ENCODE measurements around the gene PLD2. TPM values are rescaled to one million over a fixed set of nuclear protein-coding genes. Genes with fewer than 3 reads are reported as not detected.

Gene PLD2
- total and polyA plus RNA-seq, 9 of the 15 experiments (the other 6 are each of a cell fraction or from before 2014, with no cell fraction given): 0.20 to 7.5 (median 3.3) TPM

DNA sequence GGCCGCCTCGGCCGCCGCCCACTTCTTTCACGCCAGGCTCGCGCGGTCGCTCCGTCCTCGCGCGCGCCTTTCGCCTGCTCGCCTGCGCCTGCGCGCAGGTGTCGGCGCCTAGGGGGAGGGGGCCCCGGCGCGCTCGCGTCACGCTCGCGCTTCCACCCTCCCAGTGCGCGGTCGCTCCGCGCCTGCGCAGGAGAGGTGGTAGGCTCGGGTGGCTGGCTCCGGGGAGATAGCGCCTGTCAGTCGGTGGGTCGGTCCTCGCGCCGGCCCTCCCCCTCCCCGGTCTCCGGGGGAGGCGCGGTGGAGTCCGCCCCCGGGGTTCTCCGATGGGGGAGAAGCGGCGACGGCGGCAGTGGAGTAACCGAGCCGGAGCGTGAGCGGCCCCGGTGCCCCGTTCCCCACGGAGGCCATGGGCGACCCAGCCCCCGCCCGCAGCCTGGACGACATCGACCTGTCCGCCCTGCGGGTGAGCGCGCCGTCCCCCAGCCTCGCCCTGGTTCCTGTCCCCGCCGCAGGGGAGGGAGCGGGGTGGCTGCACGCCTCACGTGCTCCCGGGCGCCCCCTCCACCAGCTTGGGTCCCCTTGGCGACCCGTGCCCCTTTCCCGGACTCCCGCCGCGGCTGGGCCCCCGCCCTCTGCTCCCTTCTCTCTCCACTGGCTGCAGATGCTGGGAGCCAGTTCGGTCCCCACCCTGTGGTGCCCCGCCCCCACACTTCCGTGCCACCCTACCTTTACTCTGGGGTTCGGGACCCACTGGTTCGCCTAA lies 26.4 kb downstream of the PLD2 start, which contains the start of gene MINK1 (continued):
- peak in 1 of 2 experiments; percentile 54 for TF ChIP-seq E2F6 (IDR thresholded peaks at IDR 0.05; ENCODE audit: borderline replicate concordance in 1 of 2, extremely low read depth in 1 of 2, insufficient read depth in 1 of 2, insufficient read length in 1 of 2, low read depth in 1 of 2, low read length in 1 of 2, poor library complexity in 1 of 2, severe bottlenecking in 1 of 2)
- TF ChIP-seq ZNF165 (CRISPR knock-in tag; IDR thresholded peaks at IDR 0.05; ENCODE audit: borderline replicate concordance): no peak
- TF ChIP-seq CBFB (CRISPR knock-in tag; IDR thresholded peaks at IDR 0.05): no peak
- TF ChIP-seq, protein P1, sequence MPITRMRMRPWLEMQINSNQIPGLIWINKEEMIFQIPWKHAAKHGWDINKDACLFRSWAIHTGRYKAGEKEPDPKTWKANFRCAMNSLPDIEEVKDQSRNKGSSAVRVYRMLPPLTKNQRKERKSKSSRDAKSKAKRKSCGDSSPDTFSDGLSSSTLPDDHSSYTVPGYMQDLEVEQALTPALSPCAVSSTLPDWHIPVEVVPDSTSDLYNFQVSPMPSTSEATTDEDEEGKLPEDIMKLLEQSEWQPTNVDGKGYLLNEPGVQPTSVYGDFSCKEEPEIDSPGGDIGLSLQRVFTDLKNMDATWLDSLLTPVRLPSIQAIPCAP (CRISPR knock-in tag; IDR thresholded peaks at IDR 0.05; ENCODE audit: borderline replicate concordance): no peak
- TF ChIP-seq HNRNPH1 (optimal IDR thresholded peaks at IDR 0.05; ENCODE audit: low read depth, low read length): no peak
- TF ChIP-seq CHD1 (IDR thresholded peaks at IDR 0.05; ENCODE audit: low read length): peak; percentile 58
- TF ChIP-seq ZBTB1 (CRISPR knock-in tag; IDR thresholded peaks at IDR 0.05; ENCODE audit: borderline replicate concordance, low read depth): no peak; the same call in 1 of the 2 replicates
- TF ChIP-seq CBFA2T3 (IDR thresholded peaks at IDR 0.05): no peak; the same call in 1 of the 2 replicates
- peak; percentile 27 to 93; a peak in 3 of 4 replicates for TF ChIP-seq MAZ (CRISPR knock-in tag; conservative IDR thresholded peaks at IDR 0.05 in 1 of 2, IDR thresholded peaks at IDR 0.05 in 1 of 2)
- TF ChIP-seq, protein P2, sequence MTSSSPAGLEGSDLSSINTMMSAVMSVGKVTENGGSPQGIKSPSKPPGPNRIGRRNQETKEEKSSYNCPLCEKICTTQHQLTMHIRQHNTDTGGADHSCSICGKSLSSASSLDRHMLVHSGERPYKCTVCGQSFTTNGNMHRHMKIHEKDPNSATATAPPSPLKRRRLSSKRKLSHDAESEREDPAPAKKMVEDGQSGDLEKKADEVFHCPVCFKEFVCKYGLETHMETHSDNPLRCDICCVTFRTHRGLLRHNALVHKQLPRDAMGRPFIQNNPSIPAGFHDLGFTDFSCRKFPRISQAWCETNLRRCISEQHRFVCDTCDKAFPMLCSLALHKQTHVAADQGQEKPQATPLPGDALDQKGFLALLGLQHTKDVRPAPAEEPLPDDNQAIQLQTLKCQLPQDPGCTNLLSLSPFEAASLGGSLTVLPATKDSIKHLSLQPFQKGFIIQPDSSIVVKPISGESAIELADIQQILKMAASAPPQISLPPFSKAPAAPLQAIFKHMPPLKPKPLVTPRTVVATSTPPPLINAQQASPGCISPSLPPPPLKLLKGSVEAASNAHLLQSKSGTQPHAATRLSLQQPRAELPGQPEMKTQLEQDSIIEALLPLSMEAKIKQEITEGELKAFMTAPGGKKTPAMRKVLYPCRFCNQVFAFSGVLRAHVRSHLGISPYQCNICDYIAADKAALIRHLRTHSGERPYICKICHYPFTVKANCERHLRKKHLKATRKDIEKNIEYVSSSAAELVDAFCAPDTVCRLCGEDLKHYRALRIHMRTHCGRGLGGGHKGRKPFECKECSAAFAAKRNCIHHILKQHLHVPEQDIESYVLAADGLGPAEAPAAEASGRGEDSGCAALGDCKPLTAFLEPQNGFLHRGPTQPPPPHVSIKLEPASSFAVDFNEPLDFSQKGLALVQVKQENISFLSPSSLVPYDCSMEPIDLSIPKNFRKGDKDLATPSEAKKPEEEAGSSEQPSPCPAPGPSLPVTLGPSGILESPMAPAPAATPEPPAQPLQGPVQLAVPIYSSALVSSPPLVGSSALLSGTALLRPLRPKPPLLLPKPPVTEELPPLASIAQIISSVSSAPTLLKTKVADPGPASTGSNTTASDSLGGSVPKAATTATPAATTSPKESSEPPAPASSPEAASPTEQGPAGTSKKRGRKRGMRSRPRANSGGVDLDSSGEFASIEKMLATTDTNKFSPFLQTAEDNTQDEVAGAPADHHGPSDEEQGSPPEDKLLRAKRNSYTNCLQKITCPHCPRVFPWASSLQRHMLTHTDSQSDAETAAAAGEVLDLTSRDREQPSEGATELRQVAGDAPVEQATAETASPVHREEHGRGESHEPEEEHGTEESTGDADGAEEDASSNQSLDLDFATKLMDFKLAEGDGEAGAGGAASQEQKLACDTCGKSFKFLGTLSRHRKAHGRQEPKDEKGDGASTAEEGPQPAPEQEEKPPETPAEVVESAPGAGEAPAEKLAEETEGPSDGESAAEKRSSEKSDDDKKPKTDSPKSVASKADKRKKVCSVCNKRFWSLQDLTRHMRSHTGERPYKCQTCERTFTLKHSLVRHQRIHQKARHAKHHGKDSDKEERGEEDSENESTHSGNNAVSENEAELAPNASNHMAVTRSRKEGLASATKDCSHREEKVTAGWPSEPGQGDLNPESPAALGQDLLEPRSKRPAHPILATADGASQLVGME (CRISPR knock-in tag; IDR thresholded peaks at IDR 0.05): no peak
- TF ChIP-seq ZSCAN32 (CRISPR knock-in tag; IDR thresholded peaks at IDR 0.05): no peak
- TF ChIP-seq MTA3 (IDR thresholded peaks at IDR 0.05; ENCODE audit: borderline replicate concordance): peak; percentile 43; the same call in 1 of the 2 replicates
- no peak for TF ChIP-seq EP300 (IDR thresholded peaks at IDR 0.05; ENCODE audit: low read length)
- TF ChIP-seq POLR2AphosphoS5 (IDR thresholded peaks at IDR 0.05; ENCODE audit: control insufficient read depth, insufficient read depth, low read depth, low read length): no peak
- no peak for TF ChIP-seq ZKSCAN8 (CRISPR knock-in tag; IDR thresholded peaks at IDR 0.05)
- no peak for TF ChIP-seq ZNF133 (CRISPR knock-in tag; IDR thresholded peaks at IDR 0.05)
- no peak for TF ChIP-seq IFI16 (CRISPR knock-in tag; IDR thresholded peaks at IDR 0.05)
- TF ChIP-seq MIER1 (IDR thresholded peaks at IDR 0.05; ENCODE audit: low read depth): no peak
